Muscle of leg (tissue), 11 donors: Measurements from ENCODE around the gene GLB1L2. TPM values are rescaled to one million over a fixed set of nuclear protein-coding genes. Genes with fewer than 3 reads are reported as not detected.

Experiments used
- DNase-seq: peaks from one replicate; pipeline ENCODE4 v3.0.0; 2013
- H3K27ac ChIP-seq: one replicate; pipeline ENCODE4 v1.5.1; 2013; ENCODE audit warnings: mild to moderate bottlenecking, low read length, control low read depth
- H3K27me3 ChIP-seq: one replicate; pipeline ENCODE4 v1.6.1; 2013; ENCODE audit warnings: low read length; ENCODE audit not compliant: control insufficient read depth, insufficient read depth
- H3K36me3 ChIP-seq: one replicate; pipeline ENCODE4 v1.6.1; 2013; ENCODE audit warnings: low read length; ENCODE audit not compliant: control insufficient read depth, insufficient read depth
- H3K4me1 ChIP-seq: one replicate; pipeline ENCODE4 v1.6.1; 2013; ENCODE audit warnings: low read length; ENCODE audit not compliant: control insufficient read depth, insufficient read depth
- H3K4me3 ChIP-seq: one replicate; pipeline ENCODE4 v1.5.1; 2013; ENCODE audit warnings: low read length, control low read depth
- H3K9me3 ChIP-seq: replicated peaks from 2 replicates; pipeline ENCODE4 v1.6.1; 2013; ENCODE audit warnings: low read depth, low read length; ENCODE audit not compliant: control insufficient read depth
- WGBS: methylation state at CpG from one replicate; pipeline ENCODE4 v1.1.5; 2013; ENCODE audit warnings: missing lambda C conversion rate; ENCODE audit not compliant: insufficient coverage; 5-methylcytosine and 5-hydroxymethylcytosine counted together
- polyA plus RNA-seq, 8 donors: library from polyadenylated mRNA; unstranded; fragments of 120-200 nt; gene quantifications; one replicate each; pipeline versions ENCODE4 v1.2.1 to v1.2.3, GENCODE V29; 2013; ENCODE audit warnings: inconsistent platforms in 1 of 8, low replicate concordance in 1 of 8; ENCODE audit not compliant: insufficient read length in 8 of 8, insufficient read depth in 1 of 8
- total RNA-seq: library from RNA; stranded (reverse); fragments of 120-200 nt; gene quantifications from one replicate; pipeline ENCODE4 v1.2.4, GENCODE V29; 2013

The GLB1L2 gene
- total and polyA plus RNA-seq, 9 donors = 0.20 to 1.2 (median 0.40) TPM

- Histone ChIP-seq H3K4me1 (no peaks in the 10 kb centered on the region), H3K4me3 (no peak overlapping the region), H3K27me3 (peaks cover 6% of the 10 kb centered on the region), H3K9me3 (no peaks in the 10 kb centered on the region), H3K36me3 (no peaks in the 10 kb centered on the region), H3K27ac (no peak overlapping the region)
- 71% methylated on average over 5 of the region's 5 CpGs for WGBS
- DNase-seq = no peak
These were observed 15.2 kb downstream of the GLB1L2 start for GRCh38 chr11:134346976-134347350.

DNA sequence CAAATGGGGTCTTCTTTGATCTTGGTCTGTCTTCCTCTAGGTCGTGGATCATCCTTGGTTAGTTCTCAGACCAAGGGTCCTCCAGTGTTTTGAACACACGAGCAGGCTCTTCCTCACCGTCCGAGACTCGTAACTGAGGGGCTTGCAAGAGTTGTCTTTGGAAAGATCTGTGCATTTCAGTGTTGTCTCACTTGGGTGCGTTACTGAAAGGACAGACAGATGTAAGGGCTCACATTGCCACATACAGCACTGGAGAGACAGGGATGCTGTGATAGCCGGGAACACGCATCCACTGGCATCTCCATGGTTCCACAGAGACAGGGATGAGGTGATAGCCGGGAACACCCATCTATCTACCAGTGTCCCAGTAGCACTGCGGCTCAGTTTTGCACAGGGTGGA, 15.7 kb downstream of the GLB1L2 start:
- Histone ChIP-seq H3K27ac (no peak overlapping the region), H3K4me1 (no peaks in the 10 kb centered on the region), H3K4me3 (no peak overlapping the region), H3K27me3 (peaks cover 5% of the 10 kb centered on the region), H3K9me3 (no peaks in the 10 kb centered on the region), H3K36me3 (no peaks in the 10 kb centered on the region)
- 82% methylated on average over 8 of the region's 10 CpGs for WGBS
- DNase-seq = no peak

GRCh38 chr11:134349109-134349801, 17.5 kb downstream of the GLB1L2 start:
- Histone ChIP-seq H3K9me3 (no peaks in the 10 kb centered on the region), H3K36me3 (no peaks in the 10 kb centered on the region), H3K27ac (no peak overlapping the region), H3K27me3 (no peaks in the 10 kb centered on the region), H3K4me1 (no peaks in the 10 kb centered on the region), H3K4me3 (no peak overlapping the region)
- WGBS = no CpG with 5 or more reads among the region's 6 CpGs
- DNase-seq = no peak

DNA sequence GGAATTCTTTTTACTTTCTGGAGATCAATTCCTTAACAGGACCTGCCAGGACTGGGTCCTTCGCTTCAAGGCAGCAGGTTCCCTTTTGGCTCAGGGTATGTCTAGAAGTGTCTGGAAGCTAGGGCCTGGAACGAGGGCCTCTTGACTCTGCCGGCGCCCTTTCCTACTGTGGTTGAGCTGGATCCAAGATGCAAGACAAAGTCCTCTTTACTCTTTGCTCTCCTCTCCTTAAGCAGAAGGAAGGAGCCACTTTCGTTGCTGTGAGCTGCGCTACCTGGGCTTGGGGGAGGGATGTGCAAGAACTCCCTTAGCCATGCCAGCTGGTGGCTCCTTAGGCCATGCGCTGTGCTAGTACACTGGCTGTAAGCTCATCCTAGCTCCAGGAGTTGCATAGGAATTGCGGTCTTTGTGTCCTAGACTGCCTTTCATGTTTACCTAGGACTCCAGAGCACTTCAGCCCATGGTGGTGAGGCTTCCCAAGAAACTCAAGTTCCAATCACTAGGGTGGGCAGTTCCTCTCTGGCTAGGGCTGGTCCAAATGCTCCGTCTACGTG, 18.1 kb downstream of the GLB1L2 start:
- Histone ChIP-seq H3K4me1 (no peaks in the 10 kb centered on the region), H3K27ac (no peak overlapping the region), H3K27me3 (no peaks in the 10 kb centered on the region), H3K9me3 (no peaks in the 10 kb centered on the region), H3K36me3 (no peaks in the 10 kb centered on the region), H3K4me3 (no peak overlapping the region)
- WGBS = 78% methylated on average over 9 of the region's 10 CpGs
- no peak for DNase-seq

DNA sequence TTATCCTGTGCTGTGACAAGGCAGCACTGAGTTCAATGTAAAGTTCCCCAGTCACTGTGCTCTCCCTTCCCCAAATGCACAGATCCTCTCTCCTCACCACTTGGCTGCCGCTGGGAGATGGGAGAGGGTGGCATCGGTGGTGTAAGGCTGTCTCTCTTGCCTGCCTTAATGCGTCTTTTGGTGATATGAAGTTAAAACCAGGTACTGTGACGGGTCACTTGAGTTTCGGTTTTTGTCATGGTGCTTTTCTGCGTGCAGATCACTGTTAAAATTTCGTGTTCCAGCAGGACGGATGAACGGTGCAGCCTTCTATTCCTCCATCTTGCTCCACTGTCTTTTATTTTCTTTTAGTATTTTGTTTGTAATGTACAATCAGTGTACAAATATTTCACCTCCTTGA, 18.6 kb downstream of the GLB1L2 start:
- no peaks in the 10 kb centered on the region for H3K36me3 ChIP-seq
- no peak overlapping the region for H3K27ac ChIP-seq
- H3K4me3 ChIP-seq = no peak overlapping the region
- H3K4me1 ChIP-seq = no peaks in the 10 kb centered on the region
- WGBS = 80% methylated on average over 1 of the region's 9 CpGs
- DNase-seq = no peak
- no peaks in the 10 kb centered on the region for H3K9me3 ChIP-seq
- H3K27me3 ChIP-seq = no peaks in the 10 kb centered on the region

- no peaks in the 10 kb centered on the region for H3K9me3 ChIP-seq
- H3K4me1 ChIP-seq = no peaks in the 10 kb centered on the region
- no peak for DNase-seq
- H3K36me3 ChIP-seq = no peaks in the 10 kb centered on the region
- H3K27me3 ChIP-seq = no peaks in the 10 kb centered on the region
- no CpG with 5 or more reads among the region's 2 CpGs for WGBS
- no peak overlapping the region for H3K27ac ChIP-seq
- no peak overlapping the region for H3K4me3 ChIP-seq
These were observed 20.3 kb downstream of the GLB1L2 start for GRCh38 chr11:134352111-134352510.

DNA sequence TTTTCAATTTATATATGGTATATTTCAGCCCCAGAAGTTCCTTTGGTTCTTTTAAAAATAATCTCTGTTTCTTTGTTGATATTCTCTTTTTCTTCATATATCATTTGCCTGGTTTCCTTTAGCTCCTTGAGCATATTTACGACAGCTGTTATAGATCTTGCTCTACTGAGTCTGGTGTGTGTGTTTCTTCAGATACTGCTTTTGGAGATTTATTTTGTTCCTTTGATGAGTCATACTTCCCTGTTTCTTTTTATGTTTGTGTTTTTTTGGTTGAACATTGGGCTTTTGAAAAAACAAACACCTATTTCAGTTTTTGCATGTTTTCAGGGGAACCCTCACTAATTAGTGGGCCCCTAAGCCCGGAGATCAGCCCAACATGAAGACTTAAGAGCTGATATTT, 23.3 kb downstream of the GLB1L2 start:
- DNase-seq = no peak
- WGBS = no CpG with 5 or more reads among the region's 2 CpGs
- Histone ChIP-seq H3K36me3 (no peaks in the 10 kb centered on the region), H3K27ac (no peak overlapping the region), H3K9me3 (no peaks in the 10 kb centered on the region), H3K4me1 (no peaks in the 10 kb centered on the region), H3K27me3 (peaks cover 5% of the 10 kb centered on the region), H3K4me3 (no peak overlapping the region)

GRCh38 chr11:134355656-134356055, 23.9 kb downstream of the GLB1L2 start:
- 100% methylated on average over 1 of the region's 5 CpGs for WGBS
- peaks cover 5% of the 10 kb centered on the region for H3K27me3 ChIP-seq
- no peak overlapping the region for H3K27ac ChIP-seq
- no peaks in the 10 kb centered on the region for H3K36me3 ChIP-seq
- H3K4me1 ChIP-seq = no peaks in the 10 kb centered on the region
- no peak overlapping the region for H3K4me3 ChIP-seq
- no peak for DNase-seq
- no peaks in the 10 kb centered on the region for H3K9me3 ChIP-seq

DNA sequence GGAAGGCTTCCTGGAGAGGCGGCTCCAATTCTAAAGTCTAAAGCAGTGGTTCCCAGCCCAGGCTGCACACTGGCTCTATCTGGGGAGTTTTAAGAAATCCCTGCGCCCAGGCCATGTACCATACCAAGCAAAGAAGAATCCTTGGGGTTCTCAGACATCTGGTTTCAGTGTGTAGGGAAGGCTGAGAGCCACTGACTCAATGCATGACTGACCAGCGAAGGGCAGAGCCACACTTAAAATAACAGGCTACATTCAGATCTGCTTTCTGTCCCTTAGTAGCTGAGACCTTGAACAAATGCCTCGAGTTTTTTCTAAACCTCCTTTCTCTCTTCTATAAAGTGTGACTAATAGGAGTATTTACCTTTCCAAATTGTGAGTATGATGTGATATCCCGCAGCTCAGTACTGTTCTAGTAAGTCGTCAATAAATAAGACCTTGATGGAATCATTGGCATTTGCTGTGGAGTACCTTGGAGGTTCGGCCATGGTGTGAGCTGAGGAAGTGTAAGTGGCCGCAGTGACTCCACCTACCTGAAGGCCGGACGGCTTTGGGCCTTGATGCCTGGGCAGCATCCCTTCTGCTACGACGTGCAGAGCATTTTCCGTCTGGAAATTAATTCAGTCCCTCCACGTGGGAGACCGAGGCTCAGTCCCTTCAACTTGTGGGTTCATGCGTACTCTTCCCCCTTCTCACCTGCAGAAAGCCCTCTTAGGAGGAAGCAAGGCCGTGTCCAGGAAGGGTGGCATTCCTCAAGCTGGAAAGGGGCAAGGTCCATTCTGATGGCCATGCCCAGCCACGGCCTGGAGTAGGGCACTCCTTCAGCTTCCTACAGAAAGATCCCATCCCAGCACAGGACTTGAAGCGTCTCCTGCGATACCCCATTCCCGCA, 25.1 kb downstream of the GLB1L2 start:
- Histone ChIP-seq H3K9me3 (no peaks in the 10 kb centered on the region), H3K27ac (no peak overlapping the region), H3K27me3 (peaks cover 5% of the 10 kb centered on the region), H3K36me3 (no peaks in the 10 kb centered on the region), H3K4me1 (no peaks in the 10 kb centered on the region), H3K4me3 (no peak overlapping the region)
- no peak for DNase-seq
- WGBS = 87% methylated on average over 13 of the region's 21 CpGs

GRCh38 chr11:134357545-134357839, 25.7 kb downstream of the GLB1L2 start:
- Histone ChIP-seq H3K4me1 (no peaks in the 10 kb centered on the region), H3K4me3 (no peak overlapping the region), H3K27me3 (peaks cover 5% of the 10 kb centered on the region), H3K9me3 (no peaks in the 10 kb centered on the region), H3K36me3 (no peaks in the 10 kb centered on the region), H3K27ac (no peak overlapping the region)
- no peak for DNase-seq
- WGBS = 75% methylated on average over 8 of the region's 8 CpGs
